H1 (cell line): Measurements from ENCODE around the gene DOCK9. TPM values are rescaled to one million over a fixed set of nuclear protein-coding genes. Genes with fewer than 3 reads are reported as not detected.

Experiments used
- CTCF ChIA-PET: fragments of 300-600 bp; sonication (Branson Sonifier 250); formaldehyde crosslinking; loops from one replicate; lab custom pipeline; 2021; ENCODE audit not compliant: partially characterized antibody; lab: Charles Lee
- POLR2A ChIA-PET: fragments of 300-600 bp; sonication (Branson Sonifier 250); formaldehyde crosslinking; loops from one replicate; lab custom pipeline; 2021; ENCODE audit warnings: inconsistent platforms; ENCODE audit not compliant: partially characterized antibody; lab: Charles Lee
- DNase-seq, 2 experiments: peaks; one replicate each; pipeline versions ENCODE4 v3.0.0 to v3.0.0-alpha.2; 2010 to 2022; ENCODE audit warnings: low spot score in 2 of 2, low read depth in 1 of 2, mixed read lengths in 1 of 2
- FAIRE-seq: peaks from 2 replicates; lab custom pipeline; 2011; peaks lifted over from hg19 to GRCh38; lab: Jason Lieb, UNC
- H2AFZ ChIP-seq: 2 replicates; pipeline ENCODE4 v1.8.1; 2012; ENCODE audit warnings: low read length, inconsistent platforms
- H2AK5ac ChIP-seq: 2 replicates; pipeline ENCODE4 v1.6.1; 2013; ENCODE audit warnings: low read depth, low read length
- H2BK120ac ChIP-seq: replicated peaks from 2 replicates; pipeline ENCODE3; 2013; ENCODE audit warnings: low read depth, low read length, inconsistent platforms
- H2BK12ac ChIP-seq: 2 replicates; pipeline ENCODE4 v1.6.1; 2013; ENCODE audit warnings: low read depth, low read length
- H2BK15ac ChIP-seq: 2 replicates; pipeline ENCODE4 v1.6.1; 2013; ENCODE audit warnings: low read length
- H2BK20ac ChIP-seq: 2 replicates; pipeline ENCODE4 v1.6.1; 2013; ENCODE audit warnings: low read length
- H2BK5ac ChIP-seq: 2 replicates; pipeline ENCODE4 v1.6.1; 2013; ENCODE audit warnings: low read depth, low read length
- H3K14ac ChIP-seq: 2 replicates; pipeline ENCODE4 v1.6.1; 2013; ENCODE audit warnings: inconsistent platforms; ENCODE audit not compliant: insufficient read length
- H3K18ac ChIP-seq: 2 replicates; pipeline ENCODE4 v1.6.1; 2013; ENCODE audit warnings: low read length; ENCODE audit errors: extremely low read depth
- H3K23ac ChIP-seq: 2 replicates; pipeline ENCODE4 v1.6.1; 2013; ENCODE audit warnings: inconsistent platforms; ENCODE audit not compliant: insufficient read length
- H3K23me2 ChIP-seq: 2 replicates; pipeline ENCODE4 v1.6.1; 2013; ENCODE audit warnings: low read depth, low read length
- H3K27ac ChIP-seq: 2 replicates; pipeline ENCODE4 v1.6.1; 2011; ENCODE audit warnings: low read depth, low read length, inconsistent platforms
- H3K27me3 ChIP-seq, 4 experiments: replicated peaks in 1 of 4; 1 replicate in 1 of 4; 2 replicates in 3 of 4; pipeline versions ENCODE4 v1.6.1 to v1.8.1; 2011 to 2013; ENCODE audit warnings: low read length in 3 of 4, mild to moderate bottlenecking in 3 of 4, inconsistent platforms in 2 of 4, mixed read lengths in 2 of 4, moderate library complexity in 1 of 4; ENCODE audit not compliant: control insufficient read depth in 3 of 4, insufficient read depth in 3 of 4; ENCODE audit errors: extremely low read depth in 1 of 4
- H3K36me3 ChIP-seq, 4 experiments: 2 replicates each; pipeline versions ENCODE4 v1.6.1 to v1.8.1; 2011 to 2013; ENCODE audit warnings: mild to moderate bottlenecking in 4 of 4, low read length in 3 of 4, moderate library complexity in 2 of 4, control low read depth in 1 of 4, inconsistent platforms in 1 of 4; ENCODE audit not compliant: insufficient read depth in 4 of 4, control insufficient read depth in 2 of 4
- H3K4ac ChIP-seq: replicated peaks from 2 replicates; pipeline ENCODE3; 2013; ENCODE audit warnings: low read length, low read depth, mixed read lengths, inconsistent platforms; ENCODE audit not compliant: insufficient read length
- H3K4me1 ChIP-seq, 4 experiments: replicated peaks in 1 of 4; 1 replicate in 1 of 4; 2 replicates in 3 of 4; pipeline versions ENCODE4 v1.6.1 to v1.8.1; 2011 to 2013; ENCODE audit warnings: low read length in 3 of 4, inconsistent platforms in 2 of 4, mixed read lengths in 1 of 4; ENCODE audit not compliant: insufficient read depth in 4 of 4, control insufficient read depth in 3 of 4
- H3K4me2 ChIP-seq, 2 experiments: 2 replicates each; pipeline versions ENCODE4 v1.6.1 to v1.8.1; 2011 to 2013; ENCODE audit warnings: low read depth in 2 of 2, low read length in 2 of 2, control low read depth in 1 of 2, inconsistent platforms in 1 of 2, mild to moderate bottlenecking in 1 of 2; ENCODE audit not compliant: insufficient read depth in 1 of 2
- H3K4me3 ChIP-seq, 4 experiments: fragments of 200-600, 300-600 bp in 1 of 4; sonication (generic), shearing (Covaris generic), sonication (Bioruptor Twin) in 1 of 4; 2 replicates each; pipeline versions ENCODE4 v1.5.1 to v1.8.1; 2011 to 2016; ENCODE audit warnings: low read length in 4 of 4, low read depth in 3 of 4, control low read depth in 2 of 4, inconsistent platforms in 2 of 4, mild to moderate bottlenecking in 2 of 4, mixed read lengths in 1 of 4, moderate library complexity in 1 of 4; ENCODE audit not compliant: insufficient read depth in 2 of 4; ENCODE audit errors: extremely low read depth in 1 of 4
- H3K56ac ChIP-seq: replicated peaks from 2 replicates; pipeline ENCODE3; 2013; ENCODE audit warnings: low read depth, mild to moderate bottlenecking, mixed read lengths, low read length, inconsistent platforms; ENCODE audit not compliant: insufficient read length
- H3K79me1 ChIP-seq: 2 replicates; pipeline ENCODE4 v1.6.1; 2013; ENCODE audit warnings: low read depth, low read length, control low read depth
- H3K79me2 ChIP-seq, 2 experiments: 2 replicates each; pipeline versions ENCODE4 v1.6.1 to v1.8.1; 2012 to 2013; ENCODE audit warnings: low read length in 2 of 2, mild to moderate bottlenecking in 2 of 2, inconsistent platforms in 1 of 2; ENCODE audit not compliant: insufficient read depth in 2 of 2, control insufficient read depth in 1 of 2
- H3K9ac ChIP-seq, 4 experiments: replicated peaks in 1 of 4; 1 replicate in 1 of 4; 2 replicates in 3 of 4; pipeline versions ENCODE4 v1.6.1 to v1.8.1; 2011 to 2013; ENCODE audit warnings: low read depth in 3 of 4, low read length in 3 of 4, control low read depth in 2 of 4, mild to moderate bottlenecking in 2 of 4, moderate library complexity in 2 of 4, inconsistent platforms in 1 of 4; ENCODE audit errors: extremely low read depth in 1 of 4
- H3K9me3 ChIP-seq, 2 experiments: 2 replicates each; pipeline versions ENCODE4 v1.6.1 to v1.8.1; 2012 to 2013; ENCODE audit warnings: mild to moderate bottlenecking in 2 of 2, moderate library complexity in 2 of 2, control low read depth in 1 of 2, inconsistent platforms in 1 of 2, low read depth in 1 of 2, low read length in 1 of 2, mixed read lengths in 1 of 2; ENCODE audit not compliant: insufficient read depth in 2 of 2
- H4K20me1 ChIP-seq, 2 experiments: replicated peaks in 1 of 2; 2 replicates each; pipeline versions ENCODE3 to v1.8.1; 2011 to 2013; ENCODE audit warnings: inconsistent platforms in 2 of 2, low read length in 2 of 2, mild to moderate bottlenecking in 1 of 2; ENCODE audit not compliant: insufficient read depth in 2 of 2, control insufficient read depth in 1 of 2
- H4K5ac ChIP-seq: 2 replicates; pipeline ENCODE4 v1.6.1; 2013; ENCODE audit warnings: low read length, low read depth, mixed read lengths, inconsistent platforms; ENCODE audit not compliant: insufficient read length
- H4K8ac ChIP-seq: 2 replicates; pipeline ENCODE4 v1.8.0; 2013; ENCODE audit warnings: mild to moderate bottlenecking, moderate library complexity, low read length, inconsistent platforms; ENCODE audit not compliant: insufficient read depth; ENCODE audit errors: extremely low read depth
- H4K91ac ChIP-seq: replicated peaks from 2 replicates; pipeline ENCODE3; 2013; ENCODE audit warnings: low read length, mixed read lengths, inconsistent platforms; ENCODE audit not compliant: insufficient read length
- CBX8 ChIP-seq: fragments of 300-800, 300-1000 bp; sonication (generic); IDR thresholded peaks from 2 replicates; pipeline ENCODE4 v1.7.1; 2016; ENCODE audit warnings: low read depth, low read length, borderline replicate concordance
- CEBPB ChIP-seq: IDR thresholded peaks from 2 replicates; pipeline ENCODE4 v1.6.1; 2012; ENCODE audit warnings: low read depth, low read length
- CREB1 ChIP-seq: IDR thresholded peaks from 2 replicates; pipeline ENCODE4 v1.6.1; 2012; ENCODE audit warnings: inconsistent platforms
- FOSL1 ChIP-seq: IDR thresholded peaks from 2 replicates; pipeline ENCODE4 v1.6.1; 2011; ENCODE audit warnings: mild to moderate bottlenecking, low read depth, low read length, moderate library complexity; ENCODE audit not compliant: insufficient read depth
- JUN ChIP-seq: IDR thresholded peaks from 2 replicates; pipeline ENCODE4 v1.6.1; 2011; ENCODE audit warnings: low read depth, mild to moderate bottlenecking, improper control_type of control experiment, low read length
- POLR2A ChIP-seq, 2 experiments: IDR thresholded peaks; 1 replicate in 1 of 2; 2 replicates in 1 of 2; pipeline ENCODE4 v1.6.1; 2011; ENCODE audit warnings: low read depth in 2 of 2, low read length in 2 of 2, mild to moderate bottlenecking in 2 of 2; ENCODE audit errors: control extremely low read depth in 1 of 2
- SIRT6 ChIP-seq: IDR thresholded peaks from one replicate; pipeline ENCODE4 v1.7.1; 2012; ENCODE audit warnings: low read length, inconsistent platforms
- SIX5 ChIP-seq: IDR thresholded peaks from 2 replicates; pipeline ENCODE4 v1.6.1; 2011; ENCODE audit warnings: mild to moderate bottlenecking, low read depth, low read length
- SUZ12 ChIP-seq: fragments of 200-600 bp; sonication (generic); IDR thresholded peaks from 2 replicates; pipeline ENCODE4 v1.6.1; 2012; ENCODE audit warnings: mild to moderate bottlenecking, inconsistent platforms, low read length, moderate library complexity, mixed read lengths
- WGBS, 2 experiments: shearing (Covaris generic) in 1 of 2; methylation state at CpG; one replicate each; pipeline versions ENCODE4 v1.1.6 to v1.1.7; 2013 to 2015; ENCODE audit warnings: low lambda C conversion rate in 2 of 2, mixed read lengths in 2 of 2, inconsistent platforms in 1 of 2, low coverage in 1 of 2, missing lambda C conversion rate in 1 of 2; ENCODE audit not compliant: insufficient replicate concordance in 2 of 2, insufficient coverage in 1 of 2, insufficient read length in 1 of 2; ENCODE audit errors: extremely low coverage in 1 of 2, missing lambda C conversion rate in 1 of 2; 5-methylcytosine and 5-hydroxymethylcytosine counted together
- polyA plus RNA-seq, 7 experiments: library from polyadenylated mRNA; depleted of rRNA in 3 of 7; stranded (reverse) in 5 of 7; unstranded in 2 of 7; fragments of >200 nt in 5 of 7; fragments of 200-250 nt in 2 of 7; gene quantifications; 1 replicate in 5 of 7; 2 replicates in 1 of 7; 4 replicates in 1 of 7; pipeline versions ENCODE4 v1.2.1 to v1.2.3, GENCODE V29; 2011 to 2013; ENCODE audit warnings: missing spikeins in 2 of 7, mixed read lengths in 2 of 7
- total RNA-seq: library from RNA; stranded (reverse); fragmentation: NEBNext Ultra II Directional; extraction: Animal tissue kit (Norgen Biotek cat#: 25700); gene quantifications from 2 replicates; pipeline ENCODE4 v1.2.1, GENCODE V29; 2021

The DOCK9 gene
- total and polyA plus RNA-seq, 2 of the 8 experiments (the other 6 are each of a cell fraction or from before 2014, with no cell fraction given), result 21.6 to 31.5 TPM

- H3K4ac ChIP-seq, result no peak overlapping the region
- H4K5ac ChIP-seq, result no peak overlapping the region
- H2BK12ac ChIP-seq, result no peak overlapping the region
- H3K4me3 ChIP-seq, result no peak overlapping the region
- no peaks in the 10 kb centered on the region for H4K20me1 ChIP-seq
- H3K18ac ChIP-seq, result peak overlapping the region; percentile 48
- no peak for TF ChIP-seq CEBPB
- TF ChIP-seq SIRT6, result no peak
- no peak for TF ChIP-seq FOSL1
- no peak for TF ChIP-seq POLR2A (IDR thresholded peaks at IDR 0.05; ENCODE audit: control extremely low read depth in 1 of 2, low read depth in 2 of 2, low read length in 2 of 2)
- TF ChIP-seq SIX5, result no peak
- no peak for TF ChIP-seq CREB1
- TF ChIP-seq CBX8, result no peak
- no peak for TF ChIP-seq SUZ12
- TF ChIP-seq JUN, result no peak
- TF ChIP-seq, all 59 proteins: peak for 0
- DNase-seq, result no peak
- Histone ChIP-seq H3K4me2 (no peak overlapping the region), H2AFZ (no peak overlapping the region), H3K23me2 (no peaks in the 10 kb centered on the region), H3K79me2 (no peaks in the 10 kb centered on the region), H2BK15ac (no peak overlapping the region), H3K79me1 (no peaks in the 10 kb centered on the region), H3K36me3 (no peaks in the 10 kb centered on the region), H3K9me3 (no peaks in the 10 kb centered on the region), H2BK5ac (no peak overlapping the region), H3K4me1 (peaks cover 0 to 3% (median 1%) of the 10 kb centered on the region in 4 experiments; a peak in 3 of 7 replicates), H3K56ac (no peak overlapping the region), H3K27me3 (peaks cover 0 to 2% (median 0%) of the 10 kb centered on the region in 4 experiments; a peak in 1 of 7 replicates), H2BK20ac (no peak overlapping the region), H3K14ac (no peak overlapping the region), H2AK5ac (no peak overlapping the region), H4K91ac (no peak overlapping the region), H2BK120ac (no peak overlapping the region), H3K23ac (no peak overlapping the region), H4K8ac (no peak overlapping the region), H3K9ac (no peak overlapping the region), H3K27ac (no peak overlapping the region)
- POLR2A ChIA-PET, result no interaction called here
- CTCF ChIA-PET, result interaction anchor here (1.0 kb wide), 1 partner anchor 13 kb away, joined by 3 read pairs; no protein-coding TSS in a partner anchor
- FAIRE-seq, result no peak
- WGBS, 2 experiments, result 69% methylated on average over 2 of the region's 2 CpGs; no CpG with 5 or more reads in 1 of the 2 experiments
Measured at GRCh38 chr13:98959291-98959690, 18.6 kb downstream of the DOCK9 start.
